ENCODE measurements around the gene DLK2.

DNA sequence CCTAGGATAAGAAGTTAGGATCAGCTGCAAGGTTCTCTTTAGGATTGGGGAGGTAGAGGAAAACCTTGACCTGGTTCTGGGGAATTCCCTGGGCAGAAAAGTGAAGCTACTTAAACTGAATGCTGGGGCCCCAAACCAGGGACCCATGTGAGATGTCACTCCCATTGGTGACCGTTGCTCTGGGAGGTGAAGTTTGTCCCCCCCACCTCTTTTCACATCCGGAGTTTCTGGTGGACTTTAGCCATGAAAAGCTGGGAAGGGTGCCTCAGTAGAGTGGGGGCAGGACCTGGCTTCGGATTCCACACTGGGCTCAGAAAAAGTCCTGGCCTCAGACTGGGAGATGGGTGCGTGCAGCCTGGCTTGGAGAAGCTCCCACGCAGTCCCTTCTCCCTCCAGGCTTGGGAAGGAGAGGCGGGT, 35.2 kb upstream of the DLK2 start:
- TF ChIP-seq ARNTL (CRISPR knock-in tag; IDR thresholded peaks at IDR 0.05; ENCODE audit: borderline replicate concordance, low read depth) (no peak), TOX (CRISPR knock-in tag; IDR thresholded peaks at IDR 0.05; ENCODE audit: borderline replicate concordance) (no peak)
- TF ChIP-seq, protein P1, sequence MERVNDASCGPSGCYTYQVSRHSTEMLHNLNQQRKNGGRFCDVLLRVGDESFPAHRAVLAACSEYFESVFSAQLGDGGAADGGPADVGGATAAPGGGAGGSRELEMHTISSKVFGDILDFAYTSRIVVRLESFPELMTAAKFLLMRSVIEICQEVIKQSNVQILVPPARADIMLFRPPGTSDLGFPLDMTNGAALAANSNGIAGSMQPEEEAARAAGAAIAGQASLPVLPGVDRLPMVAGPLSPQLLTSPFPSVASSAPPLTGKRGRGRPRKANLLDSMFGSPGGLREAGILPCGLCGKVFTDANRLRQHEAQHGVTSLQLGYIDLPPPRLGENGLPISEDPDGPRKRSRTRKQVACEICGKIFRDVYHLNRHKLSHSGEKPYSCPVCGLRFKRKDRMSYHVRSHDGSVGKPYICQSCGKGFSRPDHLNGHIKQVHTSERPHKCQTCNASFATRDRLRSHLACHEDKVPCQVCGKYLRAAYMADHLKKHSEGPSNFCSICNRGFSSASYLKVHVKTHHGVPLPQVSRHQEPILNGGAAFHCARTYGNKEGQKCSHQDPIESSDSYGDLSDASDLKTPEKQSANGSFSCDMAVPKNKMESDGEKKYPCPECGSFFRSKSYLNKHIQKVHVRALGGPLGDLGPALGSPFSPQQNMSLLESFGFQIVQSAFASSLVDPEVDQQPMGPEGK (CRISPR knock-in tag; IDR thresholded peaks at IDR 0.05; ENCODE audit: borderline replicate concordance) = no peak
- TF ChIP-seq, protein P2, sequence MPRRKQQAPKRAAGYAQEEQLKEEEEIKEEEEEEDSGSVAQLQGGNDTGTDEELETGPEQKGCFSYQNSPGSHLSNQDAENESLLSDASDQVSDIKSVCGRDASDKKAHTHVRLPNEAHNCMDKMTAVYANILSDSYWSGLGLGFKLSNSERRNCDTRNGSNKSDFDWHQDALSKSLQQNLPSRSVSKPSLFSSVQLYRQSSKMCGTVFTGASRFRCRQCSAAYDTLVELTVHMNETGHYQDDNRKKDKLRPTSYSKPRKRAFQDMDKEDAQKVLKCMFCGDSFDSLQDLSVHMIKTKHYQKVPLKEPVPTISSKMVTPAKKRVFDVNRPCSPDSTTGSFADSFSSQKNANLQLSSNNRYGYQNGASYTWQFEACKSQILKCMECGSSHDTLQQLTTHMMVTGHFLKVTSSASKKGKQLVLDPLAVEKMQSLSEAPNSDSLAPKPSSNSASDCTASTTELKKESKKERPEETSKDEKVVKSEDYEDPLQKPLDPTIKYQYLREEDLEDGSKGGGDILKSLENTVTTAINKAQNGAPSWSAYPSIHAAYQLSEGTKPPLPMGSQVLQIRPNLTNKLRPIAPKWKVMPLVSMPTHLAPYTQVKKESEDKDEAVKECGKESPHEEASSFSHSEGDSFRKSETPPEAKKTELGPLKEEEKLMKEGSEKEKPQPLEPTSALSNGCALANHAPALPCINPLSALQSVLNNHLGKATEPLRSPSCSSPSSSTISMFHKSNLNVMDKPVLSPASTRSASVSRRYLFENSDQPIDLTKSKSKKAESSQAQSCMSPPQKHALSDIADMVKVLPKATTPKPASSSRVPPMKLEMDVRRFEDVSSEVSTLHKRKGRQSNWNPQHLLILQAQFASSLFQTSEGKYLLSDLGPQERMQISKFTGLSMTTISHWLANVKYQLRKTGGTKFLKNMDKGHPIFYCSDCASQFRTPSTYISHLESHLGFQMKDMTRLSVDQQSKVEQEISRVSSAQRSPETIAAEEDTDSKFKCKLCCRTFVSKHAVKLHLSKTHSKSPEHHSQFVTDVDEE (CRISPR knock-in tag; IDR thresholded peaks at IDR 0.05) = no peak

Data from SK-N-SH treated with all-trans-retinoic acid at 6 μM for 48 hours (cell line).